IPS-20b (cell line): ENCODE measurements around the gene SH3RF3.

Experiments
- H3K27ac ChIP-seq: one replicate; pipeline ENCODE4 v1.5.1; 2013; ENCODE audit warnings: low read length
- H3K27me3 ChIP-seq: 2 replicates; pipeline ENCODE4 v1.6.1; 2013; ENCODE audit warnings: mild to moderate bottlenecking, low read length, inconsistent platforms; ENCODE audit not compliant: insufficient read depth
- H3K36me3 ChIP-seq: 2 replicates; pipeline ENCODE4 v1.6.1; 2013; ENCODE audit warnings: low read depth, mild to moderate bottlenecking, inconsistent platforms, low read length, moderate library complexity; ENCODE audit not compliant: insufficient read depth
- H3K4me1 ChIP-seq: 2 replicates; pipeline ENCODE4 v1.6.1; 2013; ENCODE audit warnings: mild to moderate bottlenecking, control low read depth, inconsistent platforms, low read length, moderate library complexity; ENCODE audit not compliant: insufficient read depth
- H3K4me3 ChIP-seq: 2 replicates; pipeline ENCODE4 v1.5.1; 2013; ENCODE audit warnings: mild to moderate bottlenecking, low read length, inconsistent platforms
- H3K9ac ChIP-seq: 2 replicates; pipeline ENCODE4 v1.6.1; 2013; ENCODE audit warnings: low read depth, mild to moderate bottlenecking, inconsistent platforms, low read length, moderate library complexity
- H3K9me3 ChIP-seq: 2 replicates; pipeline ENCODE4 v1.6.1; 2013; ENCODE audit warnings: mild to moderate bottlenecking, low read depth, low read length, inconsistent platforms; ENCODE audit not compliant: insufficient read depth

SH3RF3 gene

GRCh38 chr2:109209412-109209811 is 80.4 kb downstream of the SH3RF3 start:
- Histone ChIP-seq H3K36me3 (no peaks in the 10 kb centered on the region), H3K9me3 (no peaks in the 10 kb centered on the region), H3K4me1 (no peaks in the 10 kb centered on the region; the same call in 1 of the 2 replicates), H3K27ac (no peak overlapping the region), H3K4me3 (no peak overlapping the region), H3K27me3 (no peaks in the 10 kb centered on the region), H3K9ac (no peak overlapping the region)

DNA sequence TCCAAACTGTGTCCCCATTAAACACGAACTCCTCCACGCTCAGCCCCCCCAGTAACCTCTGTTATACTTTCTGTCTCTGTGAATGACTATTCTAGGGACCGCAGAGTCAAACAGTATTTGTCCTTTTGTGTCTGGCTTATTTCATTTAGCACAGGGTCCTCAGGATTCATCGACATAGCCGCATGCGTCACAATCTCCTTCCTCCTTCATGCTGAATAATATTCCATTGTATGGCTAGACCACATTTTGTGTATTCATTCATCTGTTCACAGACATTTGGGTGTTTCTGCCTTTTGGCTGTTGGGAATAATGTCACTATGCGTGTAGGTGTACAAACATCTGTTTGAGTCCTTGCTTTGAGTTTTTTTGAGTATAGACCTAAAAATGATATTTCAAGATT is 80.9 kb downstream of the SH3RF3 start:
- no peak overlapping the region for H3K27ac ChIP-seq
- no peak overlapping the region for H3K9ac ChIP-seq
- no peaks in the 10 kb centered on the region for H3K36me3 ChIP-seq
- H3K4me3 ChIP-seq: no peak overlapping the region
- H3K9me3 ChIP-seq: no peaks in the 10 kb centered on the region
- no peaks in the 10 kb centered on the region for H3K27me3 ChIP-seq
- H3K4me1 ChIP-seq: no peaks in the 10 kb centered on the region; the same call in 1 of the 2 replicates

- Histone ChIP-seq H3K9me3 (no peaks in the 10 kb centered on the region), H3K4me3 (no peak overlapping the region), H3K27me3 (no peaks in the 10 kb centered on the region), H3K27ac (no peak overlapping the region), H3K9ac (no peak overlapping the region), H3K36me3 (no peaks in the 10 kb centered on the region), H3K4me1 (no peaks in the 10 kb centered on the region; the same call in 1 of the 2 replicates)
Observed at GRCh38 chr2:109210431-109211200, 81.6 kb downstream of the SH3RF3 start.

DNA sequence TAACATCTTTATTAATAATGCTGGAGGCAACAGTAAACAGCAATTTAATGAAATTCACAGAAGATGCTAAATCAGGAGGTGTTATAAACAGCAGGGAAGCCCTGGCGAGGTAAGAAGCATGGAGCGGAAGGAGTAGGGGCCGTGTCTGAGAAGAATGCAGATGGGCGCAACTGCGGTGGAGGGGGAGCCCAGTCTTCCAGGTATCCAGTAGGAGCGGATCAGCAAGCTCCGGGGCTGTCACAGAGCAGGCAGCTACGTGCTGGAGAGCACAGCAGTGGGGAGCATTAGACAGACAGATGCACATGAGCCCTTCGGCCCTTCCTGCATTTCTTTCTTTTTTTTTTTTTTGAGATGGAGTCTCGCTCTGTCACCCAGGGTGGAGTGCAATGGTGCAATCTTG is 82.3 kb downstream of the SH3RF3 start:
- H3K4me1 ChIP-seq: no peaks in the 10 kb centered on the region; the same call in 1 of the 2 replicates
- H3K27ac ChIP-seq: no peak overlapping the region
- no peaks in the 10 kb centered on the region for H3K36me3 ChIP-seq
- H3K9ac ChIP-seq: no peak overlapping the region
- no peaks in the 10 kb centered on the region for H3K9me3 ChIP-seq
- no peak overlapping the region for H3K4me3 ChIP-seq
- no peaks in the 10 kb centered on the region for H3K27me3 ChIP-seq

GRCh38 chr2:109212836-109213563 is 84.0 kb downstream of the SH3RF3 start:
- Histone ChIP-seq H3K4me3 (no peak overlapping the region), H3K9me3 (no peaks in the 10 kb centered on the region), H3K27me3 (no peaks in the 10 kb centered on the region), H3K9ac (no peak overlapping the region), H3K27ac (no peak overlapping the region), H3K4me1 (no peaks in the 10 kb centered on the region; the same call in 1 of the 2 replicates), H3K36me3 (no peaks in the 10 kb centered on the region)

GRCh38 chr2:109213646-109214433 is 84.8 kb downstream of the SH3RF3 start:
- no peak overlapping the region for H3K9ac ChIP-seq
- H3K27ac ChIP-seq: no peak overlapping the region
- H3K36me3 ChIP-seq: no peaks in the 10 kb centered on the region
- no peaks in the 10 kb centered on the region for H3K27me3 ChIP-seq
- H3K4me3 ChIP-seq: no peak overlapping the region
- H3K9me3 ChIP-seq: no peaks in the 10 kb centered on the region
- H3K4me1 ChIP-seq: no peaks in the 10 kb centered on the region; the same call in 1 of the 2 replicates

GRCh38 chr2:109214651-109215371 is 85.8 kb downstream of the SH3RF3 start:
- Histone ChIP-seq H3K27me3 (no peaks in the 10 kb centered on the region), H3K9me3 (no peaks in the 10 kb centered on the region), H3K9ac (no peak overlapping the region), H3K27ac (no peak overlapping the region), H3K4me1 (no peaks in the 10 kb centered on the region; the same call in 1 of the 2 replicates), H3K4me3 (no peak overlapping the region), H3K36me3 (no peaks in the 10 kb centered on the region)

GRCh38 chr2:109215866-109216265 is 86.9 kb downstream of the SH3RF3 start:
- Histone ChIP-seq H3K27ac (no peak overlapping the region), H3K4me3 (no peak overlapping the region), H3K9me3 (no peaks in the 10 kb centered on the region), H3K4me1 (no peaks in the 10 kb centered on the region; the same call in 1 of the 2 replicates), H3K27me3 (no peaks in the 10 kb centered on the region), H3K36me3 (no peaks in the 10 kb centered on the region), H3K9ac (no peak overlapping the region)

GRCh38 chr2:109216332-109216731 is 87.3 kb downstream of the SH3RF3 start:
- H3K9ac ChIP-seq: no peak overlapping the region
- no peaks in the 10 kb centered on the region for H3K36me3 ChIP-seq
- no peaks in the 10 kb centered on the region for H3K4me1 ChIP-seq
- H3K4me3 ChIP-seq: no peak overlapping the region
- H3K27ac ChIP-seq: no peak overlapping the region
- H3K9me3 ChIP-seq: no peaks in the 10 kb centered on the region
- H3K27me3 ChIP-seq: no peaks in the 10 kb centered on the region

GRCh38 chr2:109217362-109218086 is 88.5 kb downstream of the SH3RF3 start:
- H3K36me3 ChIP-seq: no peaks in the 10 kb centered on the region
- H3K27me3 ChIP-seq: no peaks in the 10 kb centered on the region
- no peaks in the 10 kb centered on the region for H3K9me3 ChIP-seq
- H3K9ac ChIP-seq: no peak overlapping the region
- H3K27ac ChIP-seq: no peak overlapping the region
- no peaks in the 10 kb centered on the region for H3K4me1 ChIP-seq
- no peak overlapping the region for H3K4me3 ChIP-seq
